ENCODE data around the gene KHK. TPM values are rescaled to one million over a fixed set of nuclear protein-coding genes. Genes with fewer than 3 reads are reported as not detected.

The KHK gene
- 0.56 and 0.96 TPM in 2 replicates for total RNA-seq

DNA sequence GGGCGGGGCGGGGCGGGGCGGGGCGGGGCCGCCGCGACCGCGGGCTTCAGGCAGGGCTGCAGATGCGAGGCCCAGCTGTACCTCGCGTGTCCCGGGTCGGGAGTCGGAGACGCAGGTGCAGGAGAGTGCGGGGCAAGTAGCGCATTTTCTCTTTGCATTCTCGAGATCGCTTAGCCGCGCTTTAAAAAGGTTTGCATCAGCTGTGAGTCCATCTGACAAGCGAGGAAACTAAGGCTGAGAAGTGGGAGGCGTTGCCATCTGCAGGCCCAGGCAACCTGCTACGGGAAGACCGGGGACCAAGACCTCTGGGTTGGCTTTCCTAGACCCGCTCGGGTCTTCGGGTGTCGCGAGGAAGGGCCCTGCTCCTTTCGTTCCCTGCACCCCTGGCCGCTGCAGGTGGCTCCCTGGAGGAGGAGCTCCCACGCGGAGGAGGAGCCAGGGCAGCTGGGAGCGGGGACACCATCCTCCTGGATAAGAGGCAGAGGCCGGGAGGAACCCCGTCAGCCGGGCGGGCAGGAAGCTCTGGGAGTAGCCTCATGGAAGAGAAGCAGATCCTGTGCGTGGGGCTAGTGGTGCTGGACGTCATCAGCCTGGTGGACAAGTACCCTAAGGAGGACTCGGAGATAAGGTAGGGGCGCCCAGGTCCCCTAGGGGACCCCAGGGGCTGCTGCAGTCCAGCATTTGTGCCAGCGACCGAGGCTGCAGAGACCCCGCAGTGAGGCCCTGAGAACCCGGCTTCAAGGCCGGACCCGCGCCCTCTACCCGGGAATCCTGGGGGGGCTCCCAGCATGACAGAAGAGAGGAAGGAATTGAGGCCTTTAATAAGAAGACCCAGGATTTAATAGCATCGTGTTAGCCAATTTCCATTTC lies at the start of gene KHK:
Gene KHK (plus strand): TSS at position 49 of the 870 bp plus-strand sequence. CDS start 488 bp downstream, at position 537.

DNA sequence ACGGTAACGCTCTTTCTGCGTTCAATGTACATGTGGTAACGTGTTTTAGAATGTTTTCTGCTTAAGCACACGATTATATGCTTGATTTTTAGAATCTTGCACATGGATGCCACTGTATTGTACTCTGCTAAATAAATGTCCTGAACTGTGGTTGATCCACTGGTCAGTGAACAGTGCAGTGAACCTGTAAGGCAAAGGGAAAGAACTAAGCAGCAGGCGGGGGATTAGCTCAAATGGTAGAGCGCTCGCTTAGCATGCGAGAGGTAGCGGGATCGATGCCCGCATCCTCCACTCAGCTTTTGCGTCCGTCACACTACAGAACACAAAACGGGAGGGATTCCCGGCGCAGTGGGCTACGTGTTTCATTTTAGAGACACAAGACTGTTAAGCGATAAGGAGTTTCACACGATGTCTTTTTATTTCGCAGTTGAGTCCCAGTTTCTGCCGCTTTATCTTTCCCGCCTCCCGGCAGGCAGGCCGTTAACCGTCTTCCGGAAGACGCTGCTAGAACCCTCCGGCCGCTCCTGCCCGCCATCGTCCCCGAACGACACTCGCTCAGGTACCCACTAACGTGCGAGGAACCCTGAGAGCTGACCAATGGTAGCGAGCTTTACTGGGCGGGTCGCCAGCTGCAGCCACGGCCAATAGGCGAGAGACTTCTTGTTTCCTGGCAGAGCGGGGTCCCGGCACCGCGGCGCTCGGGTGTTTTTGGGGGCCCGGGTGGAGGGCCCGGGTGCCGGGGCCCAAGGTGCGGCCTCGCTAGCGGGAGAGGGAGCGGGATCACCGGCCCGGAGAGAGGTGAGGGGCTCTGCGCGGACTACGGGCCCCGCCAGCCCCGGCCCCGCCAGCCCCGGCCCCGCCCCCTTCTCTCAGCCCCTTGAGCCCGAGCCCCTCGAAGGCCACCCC lies 35.3 kb upstream of the KHK start, which contains the start of gene AGBL5:
Gene AGBL5 (plus strand): TSS at position 673 of the 906 bp plus-strand sequence. CDS start 1,291 bp downstream, outside the sequence.

DNA sequence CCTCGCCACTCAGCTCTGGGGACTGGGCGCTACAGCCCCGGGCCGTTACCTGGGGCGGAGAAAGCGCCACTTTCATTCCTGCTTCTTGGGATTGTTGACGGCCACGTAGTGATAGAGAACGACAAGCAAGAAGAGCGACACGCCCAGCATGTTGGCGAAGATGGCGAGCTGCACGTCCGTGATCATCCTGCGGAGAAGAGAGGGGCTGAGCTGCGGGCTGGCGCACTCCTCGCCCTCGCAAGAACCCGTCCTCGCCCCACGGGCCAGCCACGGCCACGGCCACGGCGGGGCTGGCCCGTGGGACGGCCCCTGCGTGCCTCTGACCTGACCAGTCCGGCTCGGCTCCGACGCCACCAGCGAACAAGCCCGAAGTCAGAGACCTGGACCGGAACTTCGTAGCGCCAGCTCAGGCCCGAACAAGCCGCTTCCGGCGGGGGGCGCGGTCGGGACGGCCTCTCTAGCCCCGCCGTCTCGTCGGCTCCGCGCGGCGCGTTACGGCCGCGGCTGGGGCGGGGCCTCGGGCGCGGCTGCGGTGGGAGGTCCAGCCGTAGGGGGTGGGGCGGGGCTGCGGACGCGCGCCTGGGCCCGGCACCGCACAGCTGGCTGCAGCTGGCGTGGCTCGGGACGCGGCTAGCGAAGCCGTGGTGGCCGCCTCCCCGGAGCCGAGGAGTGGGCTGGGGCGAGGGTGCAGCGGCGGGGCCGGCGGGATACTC lies 15.1 kb upstream of the KHK start, which contains the start of gene OST4:
Gene OST4 (minus strand): TSS at position 378 of the 713 bp plus-strand sequence.

DNA sequence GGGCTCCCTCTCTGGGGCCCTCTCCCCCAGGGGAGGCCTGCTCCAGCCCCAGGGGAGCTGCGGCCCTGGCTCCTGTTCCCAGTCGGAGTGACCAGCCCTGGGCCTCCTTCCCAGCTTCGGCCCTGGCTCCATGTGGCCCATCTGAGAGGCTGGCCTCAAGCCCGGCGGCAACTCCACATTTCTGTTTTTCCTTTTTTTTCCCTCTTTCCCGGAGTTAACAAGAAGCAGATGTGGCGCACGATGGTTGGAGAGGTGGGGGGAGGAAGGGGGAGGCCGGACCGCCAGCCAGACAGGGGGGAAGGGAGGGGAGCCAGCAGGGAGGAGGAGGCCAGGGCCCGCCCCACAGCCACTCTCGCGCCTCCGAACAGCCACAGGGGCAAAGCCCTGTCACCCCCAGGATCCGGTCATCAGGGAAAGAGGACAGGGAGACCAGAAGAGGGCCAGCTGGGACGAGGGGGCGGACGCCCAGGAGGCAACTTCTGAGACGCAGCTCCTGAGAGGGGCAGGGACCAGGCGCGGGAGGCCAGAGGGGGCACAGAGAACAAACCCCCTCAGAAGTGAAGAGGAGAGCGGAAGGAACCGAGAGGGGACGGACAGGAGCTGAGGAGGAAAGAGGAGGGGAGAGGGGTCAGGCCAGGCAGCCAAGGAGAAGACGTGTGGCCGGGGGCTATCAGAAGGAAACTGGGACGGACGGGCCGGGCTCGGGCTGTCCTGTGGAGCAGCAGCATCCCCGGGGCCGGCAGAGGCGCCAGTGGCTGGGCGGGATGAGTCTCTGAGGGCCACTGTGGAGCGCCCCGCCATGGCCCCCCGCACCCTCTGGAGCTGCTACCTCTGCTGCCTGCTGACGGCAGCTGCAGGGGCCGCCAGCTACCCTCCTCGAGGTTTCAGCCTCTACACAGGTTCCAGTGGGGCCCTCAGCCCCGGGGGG lies 8.0 kb upstream of the KHK start, which contains the start of gene EMILIN1:
Gene EMILIN1 (plus strand): TSS at position 349 of the 928 bp plus-strand sequence. CDS start 451 bp downstream, at position 800.

DNA sequence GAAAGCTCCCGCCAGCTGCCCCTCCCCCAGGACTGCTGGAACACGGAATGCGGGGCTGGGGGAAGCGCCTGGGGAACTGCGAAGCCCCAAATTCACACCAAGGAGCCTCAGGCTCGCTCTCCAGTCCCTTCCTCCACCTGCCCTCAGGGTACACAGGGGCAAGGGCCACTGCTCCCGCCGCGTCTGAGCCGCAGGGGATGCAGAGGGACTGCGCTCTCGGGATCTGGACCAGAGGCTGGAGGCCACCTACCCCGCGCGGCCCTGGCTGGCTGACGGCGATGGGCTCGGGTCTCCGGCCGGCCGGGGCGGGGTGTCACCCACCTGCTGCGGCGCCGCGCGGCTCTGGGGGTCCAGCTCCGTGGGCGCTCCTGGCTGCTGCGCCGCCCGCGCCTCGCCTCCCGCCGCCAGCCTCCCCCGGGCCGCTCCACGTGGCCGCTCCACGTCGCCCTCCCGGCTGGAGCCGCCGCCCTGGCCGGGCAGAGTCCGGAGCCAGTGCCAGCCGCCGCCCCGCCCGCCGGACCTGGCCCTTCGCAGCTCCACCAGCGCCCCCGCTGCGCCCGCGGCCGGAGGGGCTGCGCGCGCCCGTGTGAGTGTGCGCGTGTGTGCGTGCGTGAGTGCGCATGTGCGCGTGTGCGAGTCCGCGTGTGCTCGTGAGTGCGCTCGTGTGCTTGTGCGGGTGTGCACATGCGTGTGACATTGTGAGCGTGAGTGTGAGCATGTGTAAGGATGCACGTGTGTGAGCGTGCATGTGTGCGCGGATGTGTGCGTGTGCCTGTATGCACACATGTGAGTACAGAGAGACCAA lies 32.2 kb downstream of the KHK start, which contains the start of gene CGREF1:
Gene CGREF1 (minus strand): TSS at position 604 of the 805 bp plus-strand sequence. CDS start 14,762 bp downstream, outside the sequence.

DNA sequence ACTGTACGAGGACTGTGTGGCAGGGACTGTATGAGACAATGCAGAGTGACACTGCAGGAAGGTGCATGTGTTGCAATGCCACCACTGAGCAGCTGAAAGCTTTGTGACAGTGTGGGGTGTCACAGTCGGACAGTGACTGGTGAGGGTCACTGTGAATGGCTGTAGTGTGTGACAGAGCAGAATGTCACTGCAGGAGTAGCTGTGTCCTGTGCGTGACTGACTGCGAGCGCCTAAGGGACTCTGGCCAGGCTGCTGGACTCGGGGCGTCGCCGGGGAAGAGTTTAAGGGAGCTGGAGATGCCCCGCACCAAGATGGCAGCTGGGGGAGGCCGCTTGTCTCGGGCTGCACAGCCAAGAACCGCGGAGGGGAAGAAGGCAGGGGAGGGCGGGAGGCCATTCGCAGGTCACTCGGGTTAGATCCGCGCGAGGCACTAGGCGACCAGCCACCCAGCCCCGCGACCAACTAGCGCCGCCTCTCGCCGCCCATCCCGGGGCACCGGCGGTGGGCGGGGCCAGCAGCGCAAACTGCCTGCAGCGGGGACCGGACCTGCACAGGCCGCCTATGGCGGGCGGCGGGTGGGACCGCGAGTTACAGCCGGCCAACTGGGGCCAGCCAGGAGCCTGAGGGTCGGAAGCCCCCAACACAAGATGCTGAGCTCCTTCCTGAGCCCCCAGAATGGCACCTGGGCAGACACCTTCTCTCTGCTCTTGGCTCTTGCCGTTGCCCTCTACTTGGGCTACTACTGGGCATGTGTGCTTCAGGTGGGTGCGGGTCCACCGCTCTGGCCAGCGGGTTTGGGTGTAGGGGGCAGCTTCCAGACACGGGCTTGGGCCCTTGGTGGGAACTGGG lies 37.0 kb downstream of the KHK start, which contains the start of gene ABHD1:
Gene ABHD1 (plus strand): TSS at position 514 of the 849 bp plus-strand sequence. CDS start 134 bp downstream, at position 648.

DNA sequence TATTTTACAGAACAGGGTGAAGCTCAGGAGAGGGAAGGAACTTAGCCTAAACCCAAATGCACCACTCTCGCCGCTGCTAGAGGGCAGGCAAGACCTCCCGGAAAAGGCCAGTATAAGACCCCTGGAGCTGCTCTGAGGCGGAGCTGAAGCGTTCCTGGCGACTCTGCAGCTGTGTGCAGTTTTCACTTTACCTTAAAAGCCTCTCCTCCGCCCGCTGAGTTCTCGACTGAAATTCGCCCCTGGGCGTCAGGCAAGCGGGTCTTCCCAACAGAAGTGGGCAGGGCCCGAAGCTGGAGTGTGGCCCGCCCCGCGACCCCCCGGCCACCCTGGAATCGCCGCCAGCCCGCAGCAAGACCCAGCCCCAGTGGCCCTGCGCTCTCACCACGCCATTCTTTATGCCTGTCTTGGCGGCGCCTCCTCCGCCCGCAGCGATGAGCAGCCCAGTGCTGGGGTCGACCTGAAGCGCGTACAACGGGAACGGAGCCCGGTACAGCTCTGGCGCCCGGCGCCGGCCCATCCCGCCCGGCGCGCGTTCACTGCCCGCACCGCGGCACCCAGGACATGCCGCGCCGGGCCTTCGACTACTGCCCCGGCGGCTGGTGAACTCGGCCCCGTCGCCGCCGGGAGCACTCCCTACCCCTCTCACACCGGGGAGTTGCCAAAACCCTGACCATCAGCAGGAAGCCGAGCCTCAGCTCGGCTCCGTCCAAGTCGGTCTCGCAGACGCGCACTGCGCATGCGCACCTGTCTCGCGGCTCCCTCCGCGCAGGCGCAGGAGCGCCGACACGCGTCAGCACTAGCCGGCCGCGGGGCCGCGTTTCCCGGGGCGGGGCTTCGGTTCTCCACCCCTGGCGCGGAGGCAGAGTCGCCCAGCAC lies 47.6 kb downstream of the KHK start, which contains the start of gene PREB:
Gene PREB (minus strand): TSS at position 732 of the 876 bp plus-strand sequence. CDS start 215 bp downstream, at position 517.

DNA sequence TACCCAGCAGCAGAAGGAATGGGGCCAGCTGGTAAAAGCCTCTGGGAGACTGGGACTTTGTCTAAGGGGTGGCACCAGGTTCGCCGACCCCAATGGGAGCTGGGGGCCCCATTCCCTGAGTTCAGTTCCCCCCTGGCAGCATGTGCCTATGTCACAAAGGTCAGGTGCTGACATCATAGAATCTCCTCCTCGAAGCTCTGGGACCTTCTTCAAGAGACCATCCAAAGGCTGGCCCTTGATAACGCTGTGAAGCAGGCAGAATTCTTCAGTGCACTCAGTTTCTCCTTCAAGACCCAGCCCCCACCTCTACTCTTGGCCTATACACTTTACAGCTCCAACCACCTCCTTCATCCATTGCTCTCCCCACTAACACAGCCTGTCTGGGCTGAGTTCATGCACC lies 52.7 kb downstream of the KHK start, which contains the start of gene PRR30:
Gene PRR30 (minus strand): TSS at position 101 of the 400 bp plus-strand sequence. CDS start 1,081 bp downstream, outside the sequence.

DNA sequence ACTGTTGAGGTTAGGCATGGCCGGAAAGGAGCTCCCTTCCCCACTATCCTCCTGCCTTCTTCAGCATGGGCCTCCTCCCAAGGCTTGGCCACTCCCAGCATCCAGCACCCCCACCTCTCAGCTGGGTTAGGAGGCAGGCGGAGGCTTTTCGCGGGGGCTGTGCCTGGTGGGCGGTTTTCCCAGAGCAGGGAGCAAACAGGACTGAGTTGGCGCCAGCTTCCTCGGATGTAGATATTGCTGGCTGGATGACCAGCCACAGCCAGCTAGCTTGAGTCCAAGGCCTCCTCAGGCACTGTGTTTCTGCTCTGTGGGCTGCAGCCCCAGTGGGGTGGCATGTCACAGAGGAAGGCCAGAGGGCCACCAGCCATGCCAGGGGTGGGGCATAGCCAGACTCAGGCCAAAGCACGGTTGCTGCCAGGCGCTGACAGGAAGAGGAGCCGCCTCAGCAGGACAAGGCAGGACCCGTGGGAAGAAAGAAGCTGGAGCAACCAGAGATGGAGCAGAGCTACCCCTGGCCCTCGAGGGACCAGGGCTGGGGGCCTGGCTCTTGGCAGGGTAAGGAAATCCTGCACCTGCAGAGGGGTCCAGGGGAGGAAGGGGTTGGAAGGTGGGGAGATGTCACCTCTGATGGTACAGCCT lies 62.3 kb downstream of the KHK start, which contains the start of gene TCF23:
Gene TCF23 (plus strand): TSS at position 204 of the 639 bp plus-strand sequence. CDS start 130 bp downstream, at position 334.

Other genes starting within 250 kb of the KHK start
- gene DPYSL5, start 238.6 kb upstream of the KHK start, total RNA-seq, result under 0.01 TPM in 1 of 2 replicates, not detected in the other
- 2.8 and 2.9 TPM in 2 replicates for gene MAPRE3, start 116.1 kb upstream of the KHK start, total RNA-seq
- gene TMEM214, start 53.8 kb upstream of the KHK start, total RNA-seq, result 16.3 and 23.1 TPM in 2 replicates
- 14.9 and 19.7 TPM in 2 replicates for gene AGBL5, start 35.1 kb upstream of the KHK start, total RNA-seq
- 560 and 905 TPM in 2 replicates for gene OST4, start 15.1 kb upstream of the KHK start, total RNA-seq
- gene EMILIN1, start 8.2 kb upstream of the KHK start, total RNA-seq, result 137 and 184 TPM in 2 replicates
- 5.0 and 14.9 TPM in 2 replicates for gene CGREF1, start 32.4 kb downstream of the KHK start, total RNA-seq
- gene ABHD1, start 37.0 kb downstream of the KHK start, total RNA-seq, result under 0.01 and 0.28 TPM in 2 replicates
- 44.5 and 53.3 TPM in 2 replicates for gene PREB, start 47.9 kb downstream of the KHK start, total RNA-seq
- not detected in 2 replicates for gene PRR30, start 52.6 kb downstream of the KHK start, total RNA-seq
- not detected in 2 replicates for gene TCF23, start 62.2 kb downstream of the KHK start, total RNA-seq
- gene ATRAID, start 125.3 kb downstream of the KHK start, total RNA-seq, result 136 and 240 TPM in 2 replicates
- gene SLC5A6, start 125.5 kb downstream of the KHK start, total RNA-seq, result 14.9 and 30.3 TPM in 2 replicates
- 22.6 and 47.9 TPM in 2 replicates for gene CAD, start 130.6 kb downstream of the KHK start, total RNA-seq
- gene SLC30A3, start 176.3 kb downstream of the KHK start, total RNA-seq, result under 0.01 and 0.19 TPM in 2 replicates
- not detected in 2 replicates for gene DNAJC5G, start 188.7 kb downstream of the KHK start, total RNA-seq
- gene TRIM54, start 195.7 kb downstream of the KHK start, total RNA-seq, result under 0.01 TPM in 1 of 2 replicates, not detected in the other
- gene UCN, start 221.7 kb downstream of the KHK start, total RNA-seq, result 0.38 and 1.1 TPM in 2 replicates
- 56.2 and 77.5 TPM in 2 replicates for gene MPV17, start 236.3 kb downstream of the KHK start, total RNA-seq

Data from regular cardiac myocyte (primary cell).